ENCODE results near the gene GFER.

GFER gene

GRCh38 chr16:1987198-1987597, 3.2 kb downstream of the GFER start:
- Mint-ChIP-seq H3K4me1 (peaks cover 25% of the 10 kb centered on the region), H3K4me3 (peak overlapping the region in 2 of 3 experiments; percentile 41 to 64), H3K27ac (no peak overlapping the region), H3K36me3 (ENCODE audit: low read depth) (peaks cover 13% of the 10 kb centered on the region), H3K9me3 (no peaks in the 10 kb centered on the region), H3K27me3 (ENCODE audit: low read depth) (peaks cover 60% of the 10 kb centered on the region)
- no peak for TF ChIP-seq CTCF (IDR thresholded peaks at IDR 0.05; ENCODE audit: unreplicated experiment in 3 of 3)

- Mint-ChIP-seq H3K27ac (peak within 1 kb of the TSS in 1 of 3 experiments; percentile 71), H3K9me3 (no peaks in the 10 kb centered on the region), H3K4me3 (peak within 1 kb of the TSS; percentile 75 to 79 (median 76)), H3K4me1 (peaks cover 15% of the 10 kb centered on the region), H3K27me3 (ENCODE audit: low read depth) (peaks cover 62% of the 10 kb centered on the region), H3K36me3 (ENCODE audit: low read depth) (peaks cover 13% of the 10 kb centered on the region)
- no peak for TF ChIP-seq CTCF (IDR thresholded peaks at IDR 0.05; ENCODE audit: unreplicated experiment in 3 of 3)
Measured at GRCh38 chr16:1989209-1990100, 5.5 kb downstream of the GFER start, which contains the start of gene SYNGR3. TSS of gene SYNGR3 (plus strand) at chr16:1989970. CDS start at chr16:1990103, 133 bp downstream.

- Mint-ChIP-seq H3K4me1 (peaks cover 10% of the 10 kb centered on the region), H3K36me3 (ENCODE audit: low read depth) (peaks cover 13% of the 10 kb centered on the region), H3K27me3 (ENCODE audit: low read depth) (peaks cover 62% of the 10 kb centered on the region), H3K9me3 (no peaks in the 10 kb centered on the region), H3K4me3 (no peak overlapping the region), H3K27ac (no peak overlapping the region)
- no peak for TF ChIP-seq CTCF (IDR thresholded peaks at IDR 0.05; ENCODE audit: unreplicated experiment in 3 of 3)
Measured at GRCh38 chr16:1990101-1990350, 6.0 kb downstream of the GFER start.

DNA sequence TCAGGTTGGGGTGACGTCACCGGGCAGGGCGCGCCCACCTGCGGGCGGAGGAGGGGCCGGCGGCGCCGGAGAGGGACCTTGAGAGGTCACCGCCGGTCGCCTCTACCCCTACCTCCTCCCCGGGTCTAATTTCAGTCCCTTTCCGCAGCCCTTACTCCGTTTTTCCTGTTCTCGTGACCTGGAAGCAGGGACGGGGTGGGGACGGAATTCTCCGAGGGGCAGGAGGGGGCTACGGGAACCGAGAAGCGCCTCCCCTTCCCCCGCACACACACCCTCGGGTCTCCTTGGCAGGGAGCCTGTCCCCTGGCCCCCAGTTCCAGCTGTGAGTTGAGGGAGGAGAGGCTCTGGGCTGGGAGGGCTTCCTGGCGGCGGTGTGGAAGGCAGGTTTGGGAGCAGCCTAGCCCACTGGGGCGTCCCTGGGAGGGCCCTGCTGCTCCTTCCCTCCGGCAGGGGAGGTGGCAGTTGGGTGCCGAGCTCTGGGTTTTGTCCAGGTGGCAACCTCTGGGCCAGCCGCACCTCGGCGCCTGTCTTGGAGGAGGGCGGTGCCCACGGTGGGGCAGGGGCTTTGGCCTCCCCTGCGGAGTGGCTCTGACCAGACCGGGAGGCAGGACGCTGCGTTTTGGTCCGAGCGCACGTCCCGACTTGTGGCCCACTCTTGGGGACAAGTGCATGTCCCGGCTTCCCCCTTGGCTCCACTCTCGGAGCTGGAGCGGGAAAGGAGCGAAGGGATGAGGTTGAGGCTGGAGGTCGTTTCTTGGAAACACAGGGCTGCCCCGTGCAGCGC, 6.5 kb downstream of the GFER start:
- TF ChIP-seq CTCF (IDR thresholded peaks at IDR 0.05; ENCODE audit: unreplicated experiment in 3 of 3) = no peak

GRCh38 chr16:1991135-1991551, 7.2 kb downstream of the GFER start:
- peak overlapping the region in 2 of 3 experiments; percentile 56 to 57 for H3K4me3 Mint-ChIP-seq
- H3K9me3 Mint-ChIP-seq = no peaks in the 10 kb centered on the region

More for the DNA sequence above, 6.5 kb downstream of the GFER start:
- peak overlapping the region in 2 of 3 experiments; percentile 56 to 79 for H3K4me3 Mint-ChIP-seq
- peaks cover 16% of the 10 kb centered on the region for H3K36me3 Mint-ChIP-seq (ENCODE audit: low read depth)
- peaks cover 9% of the 10 kb centered on the region for H3K4me1 Mint-ChIP-seq
- no peak overlapping the region for H3K27ac Mint-ChIP-seq
- H3K9me3 Mint-ChIP-seq = no peaks in the 10 kb centered on the region
- peaks cover 66% of the 10 kb centered on the region for H3K27me3 Mint-ChIP-seq (ENCODE audit: low read depth)

More at GRCh38 chr16:1991135-1991551, 7.2 kb downstream of the GFER start:
- no peak for TF ChIP-seq CTCF (IDR thresholded peaks at IDR 0.05; ENCODE audit: unreplicated experiment in 3 of 3)
- H3K4me1 Mint-ChIP-seq = peaks cover 9% of the 10 kb centered on the region
- H3K27me3 Mint-ChIP-seq (ENCODE audit: low read depth) = peaks cover 66% of the 10 kb centered on the region
- peaks cover 18% of the 10 kb centered on the region for H3K36me3 Mint-ChIP-seq (ENCODE audit: low read depth)
- H3K27ac Mint-ChIP-seq = no peak overlapping the region
